AG04449 (cell line): ENCODE measurements around the gene NTN3.

Experiments used
- CTCF ChIA-PET: fragments of 350-600 bp; formaldehyde crosslinking; extraction: SDS; loops from one replicate; lab custom pipeline; 2021; ENCODE audit warnings: antibody characterized with exemption; lab: Yijun Ruan, JAX
- POLR2A ChIA-PET: fragments of 400-600, 350-600 bp; formaldehyde crosslinking; extraction: SDS; loops from one replicate; lab custom pipeline; 2020; ENCODE audit warnings: antibody characterized with exemption, inconsistent platforms; lab: Yijun Ruan, JAX
- DNase-seq: peaks from one replicate; pipeline ENCODE4 v3.0.0-alpha.2; 2010; ENCODE audit warnings: low read depth, low spot score
- H3K4me3 ChIP-seq: 2 replicates; pipeline ENCODE4 v1.5.1; 2011; ENCODE audit warnings: low read depth, mild to moderate bottlenecking, control low read depth, low read length
- TF ChIP-seq, protein P1 (sequence below): IDR thresholded peaks from one replicate; pipeline ENCODE4 v1.5.1; 2011; ENCODE audit warnings: mild to moderate bottlenecking, moderate library complexity, low read length, control low read depth, inconsistent platforms; ENCODE audit not compliant: insufficient read depth; ENCODE audit errors: missing control alignments

Gene NTN3

DNA sequence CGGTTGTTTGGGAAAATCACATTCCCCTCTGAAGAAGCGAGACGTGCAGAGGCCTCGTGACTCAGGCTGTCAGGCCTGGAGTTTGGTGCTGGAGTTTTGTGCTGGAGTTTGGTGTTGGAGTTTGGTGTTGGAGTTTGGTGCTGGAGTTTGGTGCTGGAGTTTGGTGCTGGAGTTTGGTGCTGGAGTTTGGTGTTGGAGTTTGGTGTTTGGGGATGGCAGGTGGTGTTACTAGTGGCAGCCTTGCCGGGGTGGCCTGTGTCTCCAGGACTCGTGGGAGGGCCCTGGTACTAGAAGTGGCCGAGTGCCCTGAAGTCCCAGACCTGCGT lies 16.4 kb downstream of the NTN3 start:
- H3K4me3 ChIP-seq = no peak overlapping the region
- ChIA-PET CTCF (interaction anchor here (1.1 to 2.9 kb wide), 3 partner anchors 13 to 44 kb away, joined by 4 to 29 read pairs (median 8); partner anchors contain the start of gene TBC1D24), POLR2A (no interaction called here)
- TF ChIP-seq, protein P1, sequence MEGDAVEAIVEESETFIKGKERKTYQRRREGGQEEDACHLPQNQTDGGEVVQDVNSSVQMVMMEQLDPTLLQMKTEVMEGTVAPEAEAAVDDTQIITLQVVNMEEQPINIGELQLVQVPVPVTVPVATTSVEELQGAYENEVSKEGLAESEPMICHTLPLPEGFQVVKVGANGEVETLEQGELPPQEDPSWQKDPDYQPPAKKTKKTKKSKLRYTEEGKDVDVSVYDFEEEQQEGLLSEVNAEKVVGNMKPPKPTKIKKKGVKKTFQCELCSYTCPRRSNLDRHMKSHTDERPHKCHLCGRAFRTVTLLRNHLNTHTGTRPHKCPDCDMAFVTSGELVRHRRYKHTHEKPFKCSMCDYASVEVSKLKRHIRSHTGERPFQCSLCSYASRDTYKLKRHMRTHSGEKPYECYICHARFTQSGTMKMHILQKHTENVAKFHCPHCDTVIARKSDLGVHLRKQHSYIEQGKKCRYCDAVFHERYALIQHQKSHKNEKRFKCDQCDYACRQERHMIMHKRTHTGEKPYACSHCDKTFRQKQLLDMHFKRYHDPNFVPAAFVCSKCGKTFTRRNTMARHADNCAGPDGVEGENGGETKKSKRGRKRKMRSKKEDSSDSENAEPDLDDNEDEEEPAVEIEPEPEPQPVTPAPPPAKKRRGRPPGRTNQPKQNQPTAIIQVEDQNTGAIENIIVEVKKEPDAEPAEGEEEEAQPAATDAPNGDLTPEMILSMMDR = no peak
- no peak for DNase-seq

DNA sequence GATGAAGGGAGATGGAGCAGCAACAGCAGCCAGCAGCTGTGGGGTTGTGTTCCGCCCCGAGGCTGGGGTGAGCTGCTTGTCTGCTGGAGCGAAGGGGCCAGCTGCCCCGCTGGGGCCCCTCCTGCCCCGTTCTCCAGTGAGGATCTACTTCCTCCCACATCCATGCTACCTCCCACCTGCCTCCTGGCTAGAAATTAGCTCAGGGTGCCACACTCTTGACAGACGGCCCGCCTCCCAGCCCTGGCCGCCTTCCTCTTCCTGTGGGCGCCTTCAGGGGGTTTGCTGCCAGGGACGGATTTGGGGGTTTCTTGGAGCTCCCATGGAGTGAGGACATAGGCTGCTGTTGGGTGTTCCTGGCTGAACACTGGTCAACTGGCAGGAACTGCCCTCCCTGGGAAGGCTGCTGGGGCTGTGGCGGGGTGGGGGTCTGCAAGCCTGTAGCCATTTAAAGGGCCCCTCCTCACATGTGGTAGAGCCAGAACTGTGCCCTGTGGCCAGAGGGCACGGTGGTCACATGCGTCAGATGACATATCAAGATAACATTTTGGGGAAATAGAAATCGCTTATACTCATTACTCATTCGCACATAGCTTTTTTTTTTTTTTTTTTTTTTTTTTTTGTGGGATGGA lies 16.9 kb downstream of the NTN3 start:
- DNase-seq = no peak
- no peak overlapping the region for H3K4me3 ChIP-seq
- ChIA-PET CTCF (interaction anchor here (0.9 to 2.9 kb wide), 4 partner anchors 10 to 44 kb away, joined by 3 to 29 read pairs (median 6); partner anchors contain the start of gene TBC1D24), POLR2A (no interaction called here)
- TF ChIP-seq, protein P1 = no peak

DNA sequence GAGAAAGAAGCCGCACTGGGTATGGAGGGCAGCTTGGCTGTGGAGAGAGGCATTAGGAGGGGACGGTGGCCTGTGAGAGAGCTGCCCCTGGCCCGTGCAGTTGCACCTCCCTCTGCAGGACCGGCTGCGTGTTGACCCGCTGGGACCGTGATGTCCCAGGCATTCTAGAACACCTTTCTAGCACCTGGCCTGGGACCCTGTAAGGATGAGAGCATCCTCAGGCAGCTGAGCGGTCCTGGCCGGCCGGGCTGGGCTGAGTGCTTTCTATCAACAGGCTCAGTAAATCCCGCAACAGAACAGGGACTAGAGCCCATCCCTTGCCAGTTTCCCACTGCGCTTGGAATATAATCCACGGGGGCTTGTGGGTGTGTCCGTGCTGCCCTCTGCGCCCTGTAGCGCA lies 18.5 kb downstream of the NTN3 start:
- no peak overlapping the region for H3K4me3 ChIP-seq
- DNase-seq = no peak
- TF ChIP-seq, protein P1 = no peak
- ChIA-PET CTCF (interaction anchor here (2.9 kb wide), 1 partner anchor 12 kb away, joined by 29 read pairs; no protein-coding TSS in a partner anchor), POLR2A (no interaction called here)

DNA sequence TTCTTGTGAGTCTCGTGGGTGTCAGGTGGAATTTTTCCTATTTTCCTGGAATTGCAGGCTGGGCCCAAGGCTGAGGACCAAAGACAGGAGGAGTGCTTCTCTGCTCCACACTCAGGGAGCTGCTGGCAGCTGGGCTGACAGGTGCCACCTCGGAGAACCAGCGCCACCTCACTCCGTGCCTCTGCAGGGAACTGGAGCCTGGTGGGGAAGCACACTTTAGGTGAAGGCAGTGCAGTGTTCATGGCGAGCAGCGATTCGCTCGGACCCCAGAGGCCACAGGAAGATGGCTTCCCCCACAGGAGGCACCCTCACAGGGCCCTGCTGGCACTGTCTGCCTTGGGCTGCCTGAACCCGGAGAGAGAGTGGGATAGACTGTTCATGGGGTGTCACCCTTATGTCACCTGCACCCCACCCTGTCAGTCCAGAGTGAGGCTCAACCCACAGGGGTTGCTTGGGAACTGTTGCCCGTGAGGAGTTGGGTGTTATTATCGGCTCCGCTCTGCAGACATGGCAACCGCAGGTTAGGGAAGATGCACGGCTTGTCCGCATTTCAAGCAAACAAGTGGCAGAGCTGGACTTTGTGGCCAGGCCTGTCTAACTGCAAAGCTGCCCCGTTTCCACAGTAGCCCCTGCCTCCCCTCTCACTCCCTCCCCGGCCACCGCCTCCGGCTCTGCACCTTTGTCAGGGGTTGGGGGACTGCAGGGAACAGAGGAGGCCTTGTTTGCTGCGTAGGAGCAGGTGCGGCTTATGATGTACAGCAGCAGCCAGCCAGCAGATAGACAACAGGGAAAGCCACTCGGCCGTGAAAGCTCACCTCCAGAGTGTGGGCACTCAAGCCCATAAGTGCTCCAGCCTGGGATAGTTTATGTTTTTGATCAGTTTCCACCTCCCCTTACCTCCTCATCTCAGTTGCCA lies 19.4 kb downstream of the NTN3 start:
- ChIA-PET POLR2A (no interaction called here), CTCF (interaction anchor here (2.9 to 3.6 kb wide), 2 partner anchors 11 kb away, joined by 20 to 29 read pairs; no protein-coding TSS in a partner anchor)
- TF ChIP-seq, protein P1 = no peak
- no peak for DNase-seq
- H3K4me3 ChIP-seq = no peak overlapping the region

DNA sequence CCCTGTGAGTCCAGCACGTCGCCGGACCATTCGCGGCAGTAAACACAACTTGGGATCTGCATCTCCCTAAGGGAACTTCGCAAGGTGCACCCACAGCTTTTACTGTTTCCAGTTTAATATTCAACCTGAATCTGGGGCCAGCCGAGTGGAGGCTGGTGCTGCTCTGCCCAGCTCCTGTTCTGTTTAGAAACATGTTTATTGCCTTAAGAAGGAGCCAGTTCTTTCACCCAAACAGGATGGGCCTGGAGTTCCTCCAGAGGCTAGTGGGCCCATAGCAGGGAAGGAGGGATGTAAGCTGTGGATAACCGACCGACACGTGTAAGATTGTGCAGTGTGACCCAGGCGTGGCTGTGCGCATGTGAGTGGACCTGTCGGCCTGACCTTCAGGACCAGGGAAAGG lies 21.2 kb downstream of the NTN3 start:
- CTCF ChIA-PET = interaction anchor here (1.9 to 3.6 kb wide), 2 partner anchors 9 to 11 kb away, joined by 4 to 20 read pairs; no protein-coding TSS in a partner anchor
- TF ChIP-seq, protein P1 = no peak
- no peak for DNase-seq
- POLR2A ChIA-PET = no interaction called here
- H3K4me3 ChIP-seq = no peak overlapping the region

DNA sequence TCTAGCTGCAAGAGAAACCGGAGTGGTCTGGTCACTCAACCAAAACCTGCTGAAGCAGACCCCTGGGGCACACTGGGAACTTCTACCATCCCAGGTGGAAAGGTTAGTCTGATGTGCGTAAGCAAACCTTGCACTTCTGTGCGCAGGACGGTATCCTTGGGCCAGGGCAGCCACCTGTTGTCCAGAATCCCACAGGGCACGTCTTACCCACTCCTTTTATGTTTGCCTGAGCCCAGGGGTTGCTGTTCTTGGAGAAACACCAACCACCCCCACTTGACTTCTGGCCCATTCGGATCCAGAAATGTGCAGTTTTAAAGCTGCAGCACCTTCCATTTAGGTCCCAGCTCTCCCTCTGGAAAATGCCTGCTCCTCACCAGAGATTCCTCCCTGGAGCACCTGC lies 22.5 kb downstream of the NTN3 start:
- TF ChIP-seq, protein P1 = no peak
- no peak for DNase-seq
- POLR2A ChIA-PET = no interaction called here
- no peak overlapping the region for H3K4me3 ChIP-seq
- CTCF ChIA-PET = interaction anchor here (0.9 to 3.6 kb wide), 5 partner anchors 8 to 64 kb away, joined by 3 to 20 read pairs (median 3); partner anchors contain the start of genes CCNF and TBC1D24
